NCI-H345 treated with DMSO at 0.1 percent for 48 hours (cell line): Measurements from ENCODE around the gene PSMG3.

ENCODE experiments used
- DNase-seq: peaks from one replicate; lab custom pipeline; 2025; ENCODE audit not compliant: unreplicated experiment; lab: John Stamatoyannopoulos, UW

PSMG3 gene

GRCh38 chr7:1546909-1547776 is 22.7 kb downstream of the PSMG3 start:
- no peak for DNase-seq

- DNase-seq: no peak
Measured at GRCh38 chr7:1546274-1546908, 23.4 kb downstream of the PSMG3 start.

GRCh38 chr7:1545417-1546246 is 24.2 kb downstream of the PSMG3 start:
- no peak for DNase-seq

GRCh38 chr7:1544896-1545416 is 24.9 kb downstream of the PSMG3 start:
- no peak for DNase-seq

- DNase-seq: no peak
Measured at GRCh38 chr7:1544178-1544895, 25.5 kb downstream of the PSMG3 start.

GRCh38 chr7:1543826-1544177 is 26.0 kb downstream of the PSMG3 start:
- no peak for DNase-seq

GRCh38 chr7:1542841-1543747 is 26.7 kb downstream of the PSMG3 start:
- no peak for DNase-seq

- DNase-seq: no peak
Measured at GRCh38 chr7:1542329-1542728, 27.5 kb downstream of the PSMG3 start.

- no peak for DNase-seq
Measured at GRCh38 chr7:1541431-1542162, 28.2 kb downstream of the PSMG3 start.

- DNase-seq: no peak
Measured at GRCh38 chr7:1540776-1541271, 29.0 kb downstream of the PSMG3 start.

GRCh38 chr7:1539882-1540775 is 29.7 kb downstream of the PSMG3 start:
- no peak for DNase-seq

- no peak for DNase-seq
Measured at GRCh38 chr7:1539181-1539881, 30.5 kb downstream of the PSMG3 start.

- DNase-seq: no peak
Measured at GRCh38 chr7:1538544-1539180, 31.2 kb downstream of the PSMG3 start.

GRCh38 chr7:1537535-1538412 is 32.1 kb downstream of the PSMG3 start:
- no peak for DNase-seq

- DNase-seq: no peak
Measured at GRCh38 chr7:1536743-1537534, 32.9 kb downstream of the PSMG3 start.
